ENCODE results near the gene SPIRE2. TPM values are rescaled to one million over a fixed set of nuclear protein-coding genes. Genes with fewer than 3 reads are reported as not detected.
"Not testable (repeated sequence)": the region's sequence is repeated elsewhere in the genome, so short reads cannot be mapped to it uniquely, and the experiment has no call there.

The SPIRE2 gene
- total and polyA plus RNA-seq, 7 donors, result 0.82 to 44.0 (median 5.3) TPM

- Histone ChIP-seq H3K27ac (no peak overlapping the region), H3K27me3 (no peaks in the 10 kb centered on the region), H3K4me3 (no peak overlapping the region), H3K9me3 (no peaks in the 10 kb centered on the region), H3K4me1 (peaks cover 0 to 6% (median 5%) of the 10 kb centered on the region in 4 donors), H3K36me3 (no peaks in the 10 kb centered on the region)
- no peak for DNase-seq
- WGBS, 2 donors, result 68 to 80% methylated on average over 19 of the region's 19 CpGs
- intact Hi-C loops (cut with DNase I), result no loop called here
- no peak for TF ChIP-seq POLR2AphosphoS5 (IDR thresholded peaks at IDR 0.05)
- TF ChIP-seq CTCF (IDR thresholded peaks at IDR 0.05), result no peak
- no peak for TF ChIP-seq EP300 (IDR thresholded peaks at IDR 0.05)
- TF ChIP-seq POLR2A (IDR thresholded peaks at IDR 0.05), result no peak
Observed at GRCh38 chr16:89822188-89823086, 5.8 kb upstream of the SPIRE2 start.

GRCh38 chr16:89823087-89823823 lies 5.0 kb upstream of the SPIRE2 start:
- 67 to 85% methylated on average over 8 of the region's 8 CpGs for WGBS, 2 donors
- no peaks in the 10 kb centered on the region for H3K9me3 ChIP-seq
- no peak for TF ChIP-seq CTCF (IDR thresholded peaks at IDR 0.05)
- TF ChIP-seq POLR2A (IDR thresholded peaks at IDR 0.05), result no peak
- no peak for TF ChIP-seq POLR2AphosphoS5 (IDR thresholded peaks at IDR 0.05)
- no peak for TF ChIP-seq EP300 (IDR thresholded peaks at IDR 0.05)
- peaks cover 0 to 10% (median 9%) of the 10 kb centered on the region in 4 donors for H3K4me1 ChIP-seq
- no peak for DNase-seq
- no peak overlapping the region for H3K27ac ChIP-seq
- no peak overlapping the region for H3K4me3 ChIP-seq
- no peaks in the 10 kb centered on the region for H3K27me3 ChIP-seq
- intact Hi-C loops (cut with DNase I), result no loop called here
- no peaks in the 10 kb centered on the region for H3K36me3 ChIP-seq

- H3K36me3 ChIP-seq; H3K9me3 ChIP-seq; H3K27ac ChIP-seq; H3K27me3 ChIP-seq; H3K4me3 ChIP-seq; DNase-seq; intact Hi-C loops (cut with DNase I): not testable (repeated sequence)
- WGBS, 2 donors, result 74 to 79% methylated on average over 5 of the region's 5 CpGs
- H3K4me1 ChIP-seq, result peaks cover 0 to 13% (median 12%) of the 10 kb centered on the region in 4 donors
Observed at GRCh38 chr16:89823824-89824148, 4.5 kb upstream of the SPIRE2 start.

GRCh38 chr16:89826531-89827382 lies 1.5 kb upstream of the SPIRE2 start:
- H3K4me1 ChIP-seq, result peaks cover 0 to 19% (median 18%) of the 10 kb centered on the region in 4 donors
- TF ChIP-seq EP300 (IDR thresholded peaks at IDR 0.05) (no peak), POLR2AphosphoS5 (IDR thresholded peaks at IDR 0.05) (no peak), POLR2A (IDR thresholded peaks at IDR 0.05) (no peak), CTCF (IDR thresholded peaks at IDR 0.05) (no peak)
- intact Hi-C loops (cut with DNase I), result no loop called here
- no peak overlapping the region for H3K4me3 ChIP-seq
- 73 to 86% methylated on average over 26 of the region's 26 CpGs for WGBS, 2 donors
- no peaks in the 10 kb centered on the region for H3K36me3 ChIP-seq
- peak overlapping the region in 1 of 4 donors; percentile 87 for H3K27ac ChIP-seq
- no peak for DNase-seq
- no peaks in the 10 kb centered on the region for H3K27me3 ChIP-seq
- H3K9me3 ChIP-seq, result no peaks in the 10 kb centered on the region

Data from sigmoid colon (tissue), 7 donors.